ENCODE results near the gene KDM4C.

DNA sequence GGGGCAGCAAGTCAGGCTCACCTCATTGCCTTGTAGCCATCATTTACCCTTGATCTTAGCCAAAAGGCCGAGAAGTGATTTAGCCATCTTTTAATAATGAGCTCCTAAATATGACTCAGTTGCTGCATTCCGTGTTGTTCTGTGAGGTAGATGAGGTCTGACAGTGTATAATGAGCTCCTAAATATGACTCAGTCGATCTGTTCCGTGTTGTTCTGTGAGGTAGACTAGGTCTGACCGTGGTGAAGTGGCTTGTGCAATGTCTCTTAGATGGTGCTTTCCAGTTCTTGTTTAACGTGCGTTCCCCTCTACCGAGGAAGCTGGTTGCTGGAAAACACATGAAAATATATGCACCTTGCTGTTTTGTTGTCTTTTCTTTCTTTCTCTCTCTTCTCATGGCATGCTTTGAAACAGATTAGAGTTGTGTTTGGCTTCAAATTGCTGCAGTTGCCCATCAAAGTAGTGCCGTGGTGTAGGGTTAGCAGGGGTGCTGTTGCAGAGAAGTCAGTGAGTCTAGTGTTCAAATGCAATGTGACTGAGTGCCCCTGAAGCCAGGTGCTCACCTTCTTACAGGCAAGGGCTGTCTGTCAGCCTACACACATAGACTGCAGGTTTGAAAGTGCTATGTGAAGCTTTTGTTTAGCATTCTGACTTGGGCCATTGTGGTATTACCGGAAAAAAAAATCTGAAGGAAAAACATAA is 118.6 kb downstream of the KDM4C start:
- TF ChIP-seq EZH2phosphoT487 (IDR thresholded peaks at IDR 0.05; ENCODE audit: borderline replicate concordance, low read depth, low read length) (no peak), CTCF (conservative IDR thresholded peaks at IDR 0.05; ENCODE audit: low read length) (no peak)
